Kidney (tissue), 14 donors: Measurements from ENCODE around the gene SNRK. TPM values are rescaled to one million over a fixed set of nuclear protein-coding genes. Genes with fewer than 3 reads are reported as not detected.
A peak's percentile ranks its signal among the peaks of the same experiment; 100 is the strongest.

Source experiments
- DNase-seq, 5 donors: peaks; one replicate each; pipeline ENCODE4 v3.0.0-alpha.2; 2013 to 2020
- FAIRE-seq: peaks from 2 replicates; lab custom pipeline; 2012; peaks lifted over from hg19 to GRCh38; lab: Jason Lieb, UNC
- H3K27ac ChIP-seq, 2 donors: one replicate each; pipeline ENCODE4 v1.7.0; 2013; ENCODE audit warnings: low read depth in 2 of 2, low read length in 2 of 2, inconsistent platforms in 1 of 2
- H3K27me3 ChIP-seq: one replicate; pipeline ENCODE4 v1.7.1; 2013; ENCODE audit warnings: low read length, inconsistent platforms; ENCODE audit not compliant: control insufficient read depth, insufficient read depth
- H3K36me3 ChIP-seq, 3 donors: one replicate each; pipeline versions ENCODE4 v1.7.0 to v1.7.1; 2013; ENCODE audit warnings: low read length in 3 of 3, control low read depth in 1 of 3, inconsistent platforms in 1 of 3; ENCODE audit not compliant: insufficient read depth in 3 of 3, control insufficient read depth in 2 of 3
- H3K4me1 ChIP-seq, 3 donors: one replicate each; pipeline versions ENCODE4 v1.7.0 to v1.7.1; 2013; ENCODE audit warnings: low read length in 3 of 3, inconsistent platforms in 1 of 3, low read depth in 1 of 3; ENCODE audit not compliant: control insufficient read depth in 2 of 3, insufficient read depth in 2 of 3
- H3K4me3 ChIP-seq, 3 donors: one replicate each; pipeline versions ENCODE4 v1.7.0 to v1.8.1; 2013; ENCODE audit warnings: low read length in 3 of 3, control low read depth in 1 of 3, inconsistent platforms in 1 of 3
- H3K9ac ChIP-seq, 3 donors: one replicate each; pipeline versions ENCODE4 v1.7.0 to v1.7.1; 2013; ENCODE audit warnings: low read length in 3 of 3, control low read depth in 1 of 3, inconsistent platforms in 1 of 3
- H3K9me3 ChIP-seq, 3 donors: one replicate each; pipeline versions ENCODE4 v1.7.0 to v1.7.1; 2013; ENCODE audit warnings: low read length in 3 of 3, control low read depth in 1 of 3, inconsistent platforms in 1 of 3; ENCODE audit not compliant: control insufficient read depth in 2 of 3, insufficient read depth in 1 of 3
- intact Hi-C: fragments of 100-400 bp; cut with DNase I; formaldehyde crosslinking; loops from one replicate; pipeline ENCODE4 v1.11.1; 2022
- polyA plus RNA-seq: library from polyadenylated mRNA; stranded (reverse); fragments of 350-450 nt; fragmentation: Illumina TruSeq; extraction: RNeasy Lipid Tissue Mini Kit (QIAGEN cat#74804); gene quantifications from one replicate; pipeline ENCODE4 v1.2.3, GENCODE V29; 2014; ENCODE audit warnings: low read depth, low replicate concordance; ENCODE audit not compliant: insufficient read depth
- total RNA-seq: library from RNA; stranded (reverse); fragmentation: NEBNext Ultra II Directional; extraction: Animal tissue kit (Norgen Biotek cat#: 25700); gene quantifications from one replicate; pipeline ENCODE4 v1.2.1, GENCODE V29; 2021
- TF ChIP-seq, protein P1 (sequence below): IDR thresholded peaks from 3 replicates; pipeline ENCODE4 v1.5.1; 2012; ENCODE audit warnings: mild to moderate bottlenecking, moderate library complexity, borderline replicate concordance; ENCODE audit not compliant: insufficient read depth; ENCODE audit errors: extremely low read depth
- donor health status: control.
- donor health status: control.
- donor health status: control.
- donor health status: control.
- donor health status: control.
- donor health status: DM: yes; HTN: yes; CAD: no.
- donor health status: Normal renal cell carcinoma (clear cell type).

The SNRK gene
- total and polyA plus RNA-seq, 2 donors from 2014 or later, result 15.6 to 62.3 TPM

DNA sequence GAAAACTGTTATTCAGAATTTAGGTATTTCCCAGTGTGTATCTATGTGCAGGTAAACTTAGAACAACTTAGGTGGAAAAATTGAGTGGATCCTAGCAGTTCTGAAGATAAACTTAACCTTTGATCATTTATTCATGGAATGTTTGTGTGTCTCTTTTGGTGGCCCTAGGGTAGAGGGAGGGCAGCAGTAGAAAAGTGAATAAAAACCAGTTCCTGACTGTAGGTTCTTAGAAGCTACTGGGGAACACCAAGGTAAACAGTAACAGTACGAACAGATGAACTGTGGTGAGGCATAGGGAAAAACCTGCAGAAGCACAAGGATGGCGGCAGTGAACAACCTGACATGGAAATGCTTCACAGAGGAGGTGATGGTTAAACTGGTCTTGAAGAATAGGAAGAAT lies 2.5 kb downstream of the SNRK start:
- no peak for FAIRE-seq

GRCh38 chr3:43289401-43289800 lies 3.1 kb downstream of the SNRK start:
- TF ChIP-seq, protein P1, sequence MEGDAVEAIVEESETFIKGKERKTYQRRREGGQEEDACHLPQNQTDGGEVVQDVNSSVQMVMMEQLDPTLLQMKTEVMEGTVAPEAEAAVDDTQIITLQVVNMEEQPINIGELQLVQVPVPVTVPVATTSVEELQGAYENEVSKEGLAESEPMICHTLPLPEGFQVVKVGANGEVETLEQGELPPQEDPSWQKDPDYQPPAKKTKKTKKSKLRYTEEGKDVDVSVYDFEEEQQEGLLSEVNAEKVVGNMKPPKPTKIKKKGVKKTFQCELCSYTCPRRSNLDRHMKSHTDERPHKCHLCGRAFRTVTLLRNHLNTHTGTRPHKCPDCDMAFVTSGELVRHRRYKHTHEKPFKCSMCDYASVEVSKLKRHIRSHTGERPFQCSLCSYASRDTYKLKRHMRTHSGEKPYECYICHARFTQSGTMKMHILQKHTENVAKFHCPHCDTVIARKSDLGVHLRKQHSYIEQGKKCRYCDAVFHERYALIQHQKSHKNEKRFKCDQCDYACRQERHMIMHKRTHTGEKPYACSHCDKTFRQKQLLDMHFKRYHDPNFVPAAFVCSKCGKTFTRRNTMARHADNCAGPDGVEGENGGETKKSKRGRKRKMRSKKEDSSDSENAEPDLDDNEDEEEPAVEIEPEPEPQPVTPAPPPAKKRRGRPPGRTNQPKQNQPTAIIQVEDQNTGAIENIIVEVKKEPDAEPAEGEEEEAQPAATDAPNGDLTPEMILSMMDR, result no peak
- intact Hi-C loops, result no loop called here
- Histone ChIP-seq H3K4me1 (peaks cover 3 to 11% (median 4%) of the 10 kb centered on the region in 3 donors), H3K9ac (peak overlapping the region in 1 of 3 donors; percentile 29), H3K27ac (peak overlapping the region; percentile 10 to 87), H3K9me3 (no peaks in the 10 kb centered on the region), H3K36me3 (no peaks in the 10 kb centered on the region), H3K4me3 (peak overlapping the region in 2 of 3 donors; percentile 82 to 97), H3K27me3 (no peaks in the 10 kb centered on the region)
- FAIRE-seq (no peak), DNase-seq (no peak)

More for the DNA sequence above, 2.5 kb downstream of the SNRK start:
- Histone ChIP-seq H3K9me3 (no peaks in the 10 kb centered on the region), H3K4me1 (peaks cover 3 to 11% (median 4%) of the 10 kb centered on the region in 3 donors), H3K27ac (peak overlapping the region; percentile 10 to 87), H3K36me3 (no peaks in the 10 kb centered on the region), H3K9ac (peak overlapping the region in 2 of 3 donors; percentile 13 to 29), H3K4me3 (peak overlapping the region; percentile 22 to 97 (median 82)), H3K27me3 (no peaks in the 10 kb centered on the region)
- TF ChIP-seq, protein P1, result no peak
- no peak for DNase-seq
- intact Hi-C loops, result no loop called here

GRCh38 chr3:43289841-43290470 lies 3.6 kb downstream of the SNRK start:
- FAIRE-seq (no peak), DNase-seq (no peak)
- intact Hi-C loops, result no loop called here
- H3K4me3 ChIP-seq, result peak overlapping the region in 2 of 3 donors; percentile 82 to 97
- H3K27me3 ChIP-seq, result no peaks in the 10 kb centered on the region
- no peaks in the 10 kb centered on the region for H3K36me3 ChIP-seq
- H3K9ac ChIP-seq, result peak overlapping the region in 1 of 3 donors; percentile 9
- H3K9me3 ChIP-seq, result no peaks in the 10 kb centered on the region
- TF ChIP-seq, protein P1, result no peak
- peaks cover 3 to 11% (median 6%) of the 10 kb centered on the region in 3 donors for H3K4me1 ChIP-seq
- H3K27ac ChIP-seq, result peak overlapping the region in 1 of 2 donors; percentile 10
